Measurements from ENCODE around the gene KCNH4.
"Not testable (repeated sequence)": the region's sequence is repeated elsewhere in the genome, so short reads cannot be mapped to it uniquely, and the experiment has no call there.

KCNH4 gene

GRCh38 chr17:42221886-42222745 lies 41.2 kb upstream of the KCNH4 start:
- peaks cover 43 to 93% (median 74%) of the 10 kb centered on the region in 3 donors for H3K36me3 ChIP-seq
- H3K4me1 ChIP-seq = no peaks in the 10 kb centered on the region
- TF ChIP-seq, protein P1, sequence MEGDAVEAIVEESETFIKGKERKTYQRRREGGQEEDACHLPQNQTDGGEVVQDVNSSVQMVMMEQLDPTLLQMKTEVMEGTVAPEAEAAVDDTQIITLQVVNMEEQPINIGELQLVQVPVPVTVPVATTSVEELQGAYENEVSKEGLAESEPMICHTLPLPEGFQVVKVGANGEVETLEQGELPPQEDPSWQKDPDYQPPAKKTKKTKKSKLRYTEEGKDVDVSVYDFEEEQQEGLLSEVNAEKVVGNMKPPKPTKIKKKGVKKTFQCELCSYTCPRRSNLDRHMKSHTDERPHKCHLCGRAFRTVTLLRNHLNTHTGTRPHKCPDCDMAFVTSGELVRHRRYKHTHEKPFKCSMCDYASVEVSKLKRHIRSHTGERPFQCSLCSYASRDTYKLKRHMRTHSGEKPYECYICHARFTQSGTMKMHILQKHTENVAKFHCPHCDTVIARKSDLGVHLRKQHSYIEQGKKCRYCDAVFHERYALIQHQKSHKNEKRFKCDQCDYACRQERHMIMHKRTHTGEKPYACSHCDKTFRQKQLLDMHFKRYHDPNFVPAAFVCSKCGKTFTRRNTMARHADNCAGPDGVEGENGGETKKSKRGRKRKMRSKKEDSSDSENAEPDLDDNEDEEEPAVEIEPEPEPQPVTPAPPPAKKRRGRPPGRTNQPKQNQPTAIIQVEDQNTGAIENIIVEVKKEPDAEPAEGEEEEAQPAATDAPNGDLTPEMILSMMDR (IDR thresholded peaks at IDR 0.05) = peak; percentile 33 to 41
- no peak overlapping the region for H3K27ac ChIP-seq
- no peaks in the 10 kb centered on the region for H3K27me3 ChIP-seq
- DNase-seq = no peak
- intact Hi-C loops (cut with DNase I; ENCODE audit: low total_unique reads) = no loop called here
- H3K9me3 ChIP-seq = no peaks in the 10 kb centered on the region
- no peak overlapping the region for H3K4me3 ChIP-seq

GRCh38 chr17:42219280-42219679 lies 38.3 kb upstream of the KCNH4 start:
- peaks cover 64 to 95% (median 89%) of the 10 kb centered on the region in 3 donors for H3K36me3 ChIP-seq
- intact Hi-C loops (cut with DNase I; ENCODE audit: low total_unique reads); H3K4me1 ChIP-seq: not testable (repeated sequence)

DNA sequence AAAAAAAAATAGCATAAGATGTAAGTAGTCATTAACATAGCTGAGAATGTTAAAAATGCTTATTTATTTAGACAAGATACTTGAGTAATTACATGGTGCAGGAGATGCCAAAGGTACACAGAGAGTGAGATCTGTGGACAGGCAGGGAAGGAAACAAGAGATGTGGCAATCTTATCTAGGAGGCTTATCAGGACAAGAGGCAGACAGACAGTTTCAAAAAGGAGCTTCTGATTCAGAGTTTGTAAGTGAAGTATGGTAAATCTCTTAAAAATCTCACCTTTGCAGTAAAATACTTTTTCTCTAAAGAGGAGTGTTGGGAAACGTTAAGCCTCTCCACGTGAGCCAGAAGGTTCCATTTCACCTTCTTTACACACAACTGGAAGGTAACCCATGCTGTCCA lies 33.2 kb upstream of the KCNH4 start:
- Histone ChIP-seq H3K4me3 (no peak overlapping the region), H3K9me3 (no peaks in the 10 kb centered on the region), H3K27ac (no peak overlapping the region), H3K27me3 (no peaks in the 10 kb centered on the region), H3K4me1 (peaks cover 0 to 3% (median 0%) of the 10 kb centered on the region in 4 donors), H3K36me3 (peaks cover 66 to 96% (median 88%) of the 10 kb centered on the region in 3 donors)
- intact Hi-C loops (cut with DNase I; ENCODE audit: low total_unique reads) = no loop called here
- TF ChIP-seq, protein P1 (IDR thresholded peaks at IDR 0.05) = no peak
- no peak for DNase-seq

More at GRCh38 chr17:42219280-42219679, 38.3 kb upstream of the KCNH4 start:
- H3K4me3 ChIP-seq, H3K9me3 ChIP-seq, DNase-seq, H3K27me3 ChIP-seq, H3K27ac ChIP-seq: not testable (repeated sequence)

- Histone ChIP-seq H3K9me3 (no peaks in the 10 kb centered on the region), H3K36me3 (peaks cover 66 to 96% (median 86%) of the 10 kb centered on the region in 3 donors), H3K27me3 (no peaks in the 10 kb centered on the region), H3K4me3 (no peak overlapping the region), H3K27ac (no peak overlapping the region), H3K4me1 (peaks cover 0 to 3% (median 0%) of the 10 kb centered on the region in 4 donors)
- no peak for DNase-seq
- intact Hi-C loops (cut with DNase I; ENCODE audit: low total_unique reads) = no loop called here
- TF ChIP-seq, protein P1 (IDR thresholded peaks at IDR 0.05) = no peak
These were observed 31.4 kb upstream of the KCNH4 start for GRCh38 chr17:42212382-42212781.

DNA sequence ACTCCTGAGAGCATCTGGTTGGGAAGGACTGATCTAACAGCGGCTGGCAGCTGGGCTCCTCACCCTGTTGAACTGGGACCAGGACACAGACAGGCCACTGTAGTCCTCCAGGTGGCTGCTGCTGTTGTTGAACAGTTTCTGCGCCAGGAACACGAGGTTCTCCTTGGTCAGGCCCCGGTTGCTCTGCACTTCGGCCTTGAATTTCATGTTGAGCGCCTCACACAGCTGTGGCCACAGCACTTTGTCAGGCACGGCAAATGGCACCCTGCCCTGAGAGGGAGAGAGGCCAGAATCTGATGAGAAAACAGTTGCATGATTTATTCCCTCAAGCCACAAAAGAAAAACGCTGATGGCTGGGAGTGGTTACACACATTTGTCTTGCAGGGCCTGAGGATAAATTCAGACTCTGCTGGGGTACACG lies 31.0 kb upstream of the KCNH4 start:
- H3K27ac ChIP-seq; H3K9me3 ChIP-seq; H3K4me1 ChIP-seq; H3K27me3 ChIP-seq; intact Hi-C loops (cut with DNase I; ENCODE audit: low total_unique reads); H3K4me3 ChIP-seq: not testable (repeated sequence)
- peak; percentile 42 to 75 for DNase-seq
- peaks cover 68 to 96% (median 86%) of the 10 kb centered on the region in 3 donors for H3K36me3 ChIP-seq

- Histone ChIP-seq H3K27me3 (no peaks in the 10 kb centered on the region), H3K27ac (no peak overlapping the region), H3K4me3 (no peak overlapping the region), H3K36me3 (peaks cover 64 to 96% (median 86%) of the 10 kb centered on the region in 3 donors), H3K9me3 (no peaks in the 10 kb centered on the region), H3K4me1 (peaks cover 0 to 3% (median 0%) of the 10 kb centered on the region in 4 donors)
- intact Hi-C loops (cut with DNase I; ENCODE audit: low total_unique reads) = no loop called here
- TF ChIP-seq, protein P1 (IDR thresholded peaks at IDR 0.05) = no peak
- DNase-seq = no peak
These were observed 29.1 kb upstream of the KCNH4 start for GRCh38 chr17:42210046-42210445.

- H3K9me3 ChIP-seq; H3K27ac ChIP-seq; intact Hi-C loops (cut with DNase I; ENCODE audit: low total_unique reads); H3K4me3 ChIP-seq; H3K4me1 ChIP-seq; DNase-seq; H3K27me3 ChIP-seq: not testable (repeated sequence)
- peaks cover 87 to 100% (median 97%) of the 10 kb centered on the region in 3 donors for H3K36me3 ChIP-seq
These were observed 25.2 kb upstream of the KCNH4 start for GRCh38 chr17:42206153-42206612.

Data from tibial artery (tissue), 4 donors.